AG04450 (cell line): Measurements from ENCODE around the gene MYLK2. TPM values are rescaled to one million over a fixed set of nuclear protein-coding genes. Genes with fewer than 3 reads are reported as not detected.

Source experiments
- CTCF ChIA-PET: fragments of 300-600, 350-600 bp; formaldehyde crosslinking; extraction: SDS; loops from one replicate; lab custom pipeline; 2022; ENCODE audit warnings: antibody characterized with exemption, inconsistent platforms; lab: Charles Lee
- POLR2A ChIA-PET: fragments of 350-600 bp; formaldehyde crosslinking; extraction: SDS; loops from one replicate; lab custom pipeline; 2021; ENCODE audit warnings: antibody characterized with exemption, inconsistent platforms; lab: Yijun Ruan, JAX
- DNase-seq: peaks from one replicate; pipeline ENCODE4 v3.0.0-alpha.2; 2011; ENCODE audit warnings: low read depth, low spot score
- H3K27ac ChIP-seq: one replicate; pipeline ENCODE4 v1.5.1; 2012; ENCODE audit warnings: low read depth, low read length, control low read depth
- H3K27me3 ChIP-seq: one replicate; pipeline ENCODE4 v1.6.0; 2012; ENCODE audit warnings: low read length; ENCODE audit not compliant: control insufficient read depth, insufficient read depth
- H3K4me3 ChIP-seq: 2 replicates; pipeline ENCODE4 v1.5.1; 2011; ENCODE audit warnings: mild to moderate bottlenecking, low read depth, low read length, control low read depth
- H3K9me3 ChIP-seq: 2 replicates; pipeline ENCODE4 v1.5.1; 2012; ENCODE audit warnings: low read length; ENCODE audit not compliant: control insufficient read depth, insufficient read depth
- CTCF ChIP-seq: IDR thresholded peaks from 2 replicates; pipeline ENCODE4 v1.5.1; 2011; ENCODE audit warnings: low read depth, low read length, control low read depth, inconsistent platforms
- polyA plus RNA-seq: library from polyadenylated mRNA; depleted of rRNA; stranded (reverse); fragments of >200 nt; gene quantifications from 2 replicates; pipeline ENCODE4 v1.2.3, GENCODE V29; 2011

MYLK2 gene
- polyA plus RNA-seq, 1 experiment: not detected

GRCh38 chr20:31841928-31842327, 22.8 kb downstream of the MYLK2 start:
- no peak for DNase-seq
- ChIA-PET CTCF (interaction anchor here (1.0 to 1.1 kb wide), 2 partner anchors 11 to 13 kb away, joined by 3 to 4 read pairs; no protein-coding TSS in a partner anchor), POLR2A (no interaction called here)
- H3K9me3 ChIP-seq: no peaks in the 10 kb centered on the region
- peaks cover 2% of the 10 kb centered on the region for H3K27me3 ChIP-seq
- H3K4me3 ChIP-seq: no peak overlapping the region
- no peak for TF ChIP-seq CTCF
- no peak overlapping the region for H3K27ac ChIP-seq

GRCh38 chr20:31842471-31843157, 23.5 kb downstream of the MYLK2 start:
- no peaks in the 10 kb centered on the region for H3K9me3 ChIP-seq
- no peak for DNase-seq
- ChIA-PET POLR2A (no interaction called here), CTCF (interaction anchor here (1.0 to 1.1 kb wide), 3 partner anchors 10 to 12 kb away, joined by 3 to 4 read pairs (median 4); no protein-coding TSS in a partner anchor)
- peaks cover 7% of the 10 kb centered on the region for H3K27me3 ChIP-seq
- no peak overlapping the region for H3K4me3 ChIP-seq
- TF ChIP-seq CTCF: 0 out of 2 replicates have a peak, but pooled peaks have one; percentile 5
- peak overlapping the region; percentile 2 for H3K27ac ChIP-seq

- ChIA-PET POLR2A (no interaction called here), CTCF (interaction anchor here (1.0 kb wide), 1 partner anchor 9 kb away, joined by 4 read pairs; no protein-coding TSS in a partner anchor)
- no peak for DNase-seq
- no peak for TF ChIP-seq CTCF
- Histone ChIP-seq H3K27ac (no peak overlapping the region), H3K4me3 (no peak overlapping the region), H3K27me3 (peaks cover 13% of the 10 kb centered on the region), H3K9me3 (no peaks in the 10 kb centered on the region)
Observed at GRCh38 chr20:31843288-31843687, 24.1 kb downstream of the MYLK2 start.

GRCh38 chr20:31843881-31844280, 24.7 kb downstream of the MYLK2 start:
- ChIA-PET CTCF (interaction anchor here (0.7 kb wide), 1 partner anchor 9 kb away, joined by 3 read pairs; no protein-coding TSS in a partner anchor), POLR2A (no interaction called here)
- Histone ChIP-seq H3K9me3 (no peaks in the 10 kb centered on the region), H3K27ac (no peak overlapping the region), H3K27me3 (peaks cover 18% of the 10 kb centered on the region), H3K4me3 (no peak overlapping the region)
- DNase-seq: no peak
- TF ChIP-seq CTCF: no peak

GRCh38 chr20:31844737-31845299, 25.7 kb downstream of the MYLK2 start:
- H3K4me3 ChIP-seq: no peak overlapping the region
- ChIA-PET POLR2A (no interaction called here), CTCF (interaction anchor here (0.9 to 1.2 kb wide), 2 partner anchors 11 to 21 kb away, joined by 6 to 7 read pairs; no protein-coding TSS in a partner anchor)
- no peak for TF ChIP-seq CTCF
- no peaks in the 10 kb centered on the region for H3K9me3 ChIP-seq
- no peak overlapping the region for H3K27ac ChIP-seq
- no peak for DNase-seq
- H3K27me3 ChIP-seq: peaks cover 28% of the 10 kb centered on the region
